Gastroesophageal sphincter (tissue), 3 donors: ENCODE measurements around the gene PLA2G4D.

Experiments
- POLR2A ChIP-seq, 2 donors: fragments of 450-650 bp; IDR thresholded peaks; one replicate each; pipeline ENCODE4 v1.6.1; 2017; ENCODE audit warnings: antibody characterized with exemption in 2 of 2, mild to moderate bottlenecking in 2 of 2, moderate library complexity in 1 of 2
- POLR2AphosphoS5 ChIP-seq: sonication (generic); formaldehyde crosslinking; IDR thresholded peaks from one replicate; pipeline ENCODE4 v1.6.1; 2017; ENCODE audit warnings: antibody characterized with exemption
- TF ChIP-seq, protein P1 (sequence below), 4 experiments: fragments of 200-600 bp in 2 of 4; fragments of 450-650 bp in 2 of 4; sonication (generic) in 1 of 4; IDR thresholded peaks; one replicate each; pipeline ENCODE4 v1.5.1; 2017 to 2019; ENCODE audit warnings: antibody characterized with exemption in 4 of 4, mild to moderate bottlenecking in 2 of 4, moderate library complexity in 2 of 4

DNA sequence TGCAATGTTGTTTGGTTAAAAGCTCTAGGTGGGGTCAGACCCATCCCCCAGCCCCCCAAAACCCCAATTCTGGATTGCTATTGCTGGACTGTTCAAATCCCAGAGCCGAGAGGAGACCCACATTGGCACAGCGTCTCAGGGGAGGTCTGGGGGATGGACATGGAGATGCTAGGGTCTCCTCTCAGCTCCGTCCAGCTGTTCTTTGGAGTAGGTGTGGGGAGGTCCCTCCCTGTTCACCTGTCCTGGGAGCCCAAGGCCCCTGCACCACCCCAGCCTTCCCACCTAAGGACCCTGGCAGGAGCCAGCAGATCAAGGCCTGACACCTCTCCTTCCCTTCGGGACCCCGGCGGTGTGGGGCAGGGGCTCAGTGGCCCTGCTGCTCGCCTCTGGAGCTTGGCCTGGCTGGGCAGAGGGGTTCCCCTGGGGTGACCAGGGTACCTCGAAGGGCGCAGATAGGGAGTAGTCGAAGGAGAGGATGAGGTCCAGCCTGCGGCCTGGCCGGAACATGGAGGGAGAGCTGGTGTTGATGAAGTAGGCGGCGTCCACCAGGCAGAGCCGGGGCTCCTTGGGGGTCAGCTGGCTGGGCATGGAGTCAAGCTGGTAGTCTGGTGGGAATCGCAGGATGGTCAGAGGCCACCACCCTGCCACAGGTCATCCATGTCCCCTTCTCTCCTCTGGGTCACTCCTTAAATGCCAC is 23.9 kb downstream of the PLA2G4D start:
- TF ChIP-seq, protein P1, sequence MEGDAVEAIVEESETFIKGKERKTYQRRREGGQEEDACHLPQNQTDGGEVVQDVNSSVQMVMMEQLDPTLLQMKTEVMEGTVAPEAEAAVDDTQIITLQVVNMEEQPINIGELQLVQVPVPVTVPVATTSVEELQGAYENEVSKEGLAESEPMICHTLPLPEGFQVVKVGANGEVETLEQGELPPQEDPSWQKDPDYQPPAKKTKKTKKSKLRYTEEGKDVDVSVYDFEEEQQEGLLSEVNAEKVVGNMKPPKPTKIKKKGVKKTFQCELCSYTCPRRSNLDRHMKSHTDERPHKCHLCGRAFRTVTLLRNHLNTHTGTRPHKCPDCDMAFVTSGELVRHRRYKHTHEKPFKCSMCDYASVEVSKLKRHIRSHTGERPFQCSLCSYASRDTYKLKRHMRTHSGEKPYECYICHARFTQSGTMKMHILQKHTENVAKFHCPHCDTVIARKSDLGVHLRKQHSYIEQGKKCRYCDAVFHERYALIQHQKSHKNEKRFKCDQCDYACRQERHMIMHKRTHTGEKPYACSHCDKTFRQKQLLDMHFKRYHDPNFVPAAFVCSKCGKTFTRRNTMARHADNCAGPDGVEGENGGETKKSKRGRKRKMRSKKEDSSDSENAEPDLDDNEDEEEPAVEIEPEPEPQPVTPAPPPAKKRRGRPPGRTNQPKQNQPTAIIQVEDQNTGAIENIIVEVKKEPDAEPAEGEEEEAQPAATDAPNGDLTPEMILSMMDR (IDR thresholded peaks at IDR 0.05), result no peak
- no peak for TF ChIP-seq POLR2A (IDR thresholded peaks at IDR 0.05)
- no peak for TF ChIP-seq POLR2AphosphoS5
